GM18873 (cell line): ENCODE results near the gene RBBP8.
A peak's percentile ranks its signal among the peaks of the same experiment; 100 is the strongest.
"Not testable (repeated sequence)": the region's sequence is repeated elsewhere in the genome, so short reads cannot be mapped to it uniquely, and the experiment has no call there.

Source experiments
- ATAC-seq: cut with Tn5 transposase; IDR thresholded peaks from one replicate; pipeline ENCODE4 v1.9.1; 2021; ENCODE audit warnings: mild to moderate bottlenecking, moderate library complexity, moderate number of reproducible peaks; ENCODE audit not compliant: unreplicated experiment, low FRiP score

RBBP8 gene

GRCh38 chr18:22933206-22933965 lies at the start of gene RBBP8:
TSS of gene RBBP8 (plus strand) at chr18:22933328. CDS start at chr18:22936852, 3,524 bp downstream.
- ATAC-seq = peak; percentile 51

- no peak for ATAC-seq
Observed at GRCh38 chr18:22883827-22884226, 49.3 kb upstream of the RBBP8 start.

GRCh38 chr18:22885694-22886093 lies 47.4 kb upstream of the RBBP8 start:
- ATAC-seq = not testable (repeated sequence)

- no peak for ATAC-seq
Observed at GRCh38 chr18:22899421-22899820, 33.7 kb upstream of the RBBP8 start.

- no peak for ATAC-seq
Observed at GRCh38 chr18:22900558-22901238, 32.4 kb upstream of the RBBP8 start.

GRCh38 chr18:22902093-22902492 lies 31.0 kb upstream of the RBBP8 start:
- ATAC-seq = no peak

- ATAC-seq = not testable (repeated sequence)
Observed at GRCh38 chr18:22903248-22903647, 29.9 kb upstream of the RBBP8 start.

- ATAC-seq = no peak
Observed at GRCh38 chr18:22912149-22912548, 21.0 kb upstream of the RBBP8 start.

GRCh38 chr18:22912835-22913234 lies 20.3 kb upstream of the RBBP8 start:
- no peak for ATAC-seq

- ATAC-seq = no peak
Observed at GRCh38 chr18:22913861-22914260, 19.3 kb upstream of the RBBP8 start.

GRCh38 chr18:22914633-22915032 lies 18.5 kb upstream of the RBBP8 start:
- no peak for ATAC-seq

GRCh38 chr18:22915337-22915736 lies 17.8 kb upstream of the RBBP8 start:
- no peak for ATAC-seq

GRCh38 chr18:22921772-22922171 lies 11.4 kb upstream of the RBBP8 start:
- ATAC-seq = no peak

GRCh38 chr18:22924589-22924988 lies 8.5 kb upstream of the RBBP8 start:
- ATAC-seq = no peak

GRCh38 chr18:22926454-22926853 lies 6.7 kb upstream of the RBBP8 start:
- ATAC-seq = no peak

GRCh38 chr18:22928339-22928738 lies 4.8 kb upstream of the RBBP8 start:
- no peak for ATAC-seq

GRCh38 chr18:22930089-22930713 lies 2.9 kb upstream of the RBBP8 start:
- peak; percentile 37 for ATAC-seq

- ATAC-seq = peak; percentile 17
Observed at GRCh38 chr18:22932885-22933205, 283 bp upstream of the RBBP8 start.

GRCh38 chr18:22933966-22934423 lies 867 bp downstream of the RBBP8 start:
- no peak for ATAC-seq

- no peak for ATAC-seq
Observed at GRCh38 chr18:22934789-22935188, 1.7 kb downstream of the RBBP8 start.

GRCh38 chr18:22935431-22935830 lies 2.3 kb downstream of the RBBP8 start:
- no peak for ATAC-seq

GRCh38 chr18:22936515-22936914 lies 3.4 kb downstream of the RBBP8 start:
- no peak for ATAC-seq
